Hepatocyte (in vitro differentiated cells): ENCODE data around the gene ZBTB8A.

Experiments used
- EZH2 ChIP-seq: fragments of 200-600 bp; sonication (generic); IDR thresholded peaks from 2 replicates; pipeline ENCODE4 v1.6.1; 2016; ENCODE audit warnings: antibody characterized with exemption, mild to moderate bottlenecking, borderline replicate concordance
- EZH2phosphoT487 ChIP-seq: fragments of 200-600 bp; sonication (generic); IDR thresholded peaks from one replicate; pipeline ENCODE4 v1.6.1; 2018; ENCODE audit warnings: antibody characterized with exemption, mild to moderate bottlenecking, low read depth, moderate library complexity; ENCODE audit not compliant: unreplicated experiment, severe bottlenecking
- TF ChIP-seq, protein P1 (sequence below): fragments of 200-600 bp; sonication (generic); IDR thresholded peaks from 2 replicates; pipeline ENCODE4 v1.5.1; 2016; ENCODE audit warnings: antibody characterized with exemption, mild to moderate bottlenecking; ENCODE audit not compliant: poor library complexity

DNA sequence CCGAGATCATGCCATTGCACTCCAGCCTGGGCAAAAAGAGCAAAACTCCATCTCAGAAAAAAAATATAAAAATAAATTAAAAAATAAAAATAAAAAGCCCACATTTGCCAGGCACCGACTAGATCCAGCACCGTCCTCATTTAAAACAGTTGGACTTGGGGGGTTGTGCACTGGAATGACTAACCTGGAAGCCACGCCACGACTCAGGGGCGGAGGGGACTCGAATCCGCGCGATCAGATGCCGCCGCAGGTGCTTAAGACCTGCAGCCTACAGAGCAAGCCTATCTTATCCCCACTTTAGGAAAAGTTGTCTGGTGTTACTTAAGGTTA, 72.6 kb downstream of the ZBTB8A start:
- TF ChIP-seq, protein P1, sequence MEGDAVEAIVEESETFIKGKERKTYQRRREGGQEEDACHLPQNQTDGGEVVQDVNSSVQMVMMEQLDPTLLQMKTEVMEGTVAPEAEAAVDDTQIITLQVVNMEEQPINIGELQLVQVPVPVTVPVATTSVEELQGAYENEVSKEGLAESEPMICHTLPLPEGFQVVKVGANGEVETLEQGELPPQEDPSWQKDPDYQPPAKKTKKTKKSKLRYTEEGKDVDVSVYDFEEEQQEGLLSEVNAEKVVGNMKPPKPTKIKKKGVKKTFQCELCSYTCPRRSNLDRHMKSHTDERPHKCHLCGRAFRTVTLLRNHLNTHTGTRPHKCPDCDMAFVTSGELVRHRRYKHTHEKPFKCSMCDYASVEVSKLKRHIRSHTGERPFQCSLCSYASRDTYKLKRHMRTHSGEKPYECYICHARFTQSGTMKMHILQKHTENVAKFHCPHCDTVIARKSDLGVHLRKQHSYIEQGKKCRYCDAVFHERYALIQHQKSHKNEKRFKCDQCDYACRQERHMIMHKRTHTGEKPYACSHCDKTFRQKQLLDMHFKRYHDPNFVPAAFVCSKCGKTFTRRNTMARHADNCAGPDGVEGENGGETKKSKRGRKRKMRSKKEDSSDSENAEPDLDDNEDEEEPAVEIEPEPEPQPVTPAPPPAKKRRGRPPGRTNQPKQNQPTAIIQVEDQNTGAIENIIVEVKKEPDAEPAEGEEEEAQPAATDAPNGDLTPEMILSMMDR, result no peak
- no peak for TF ChIP-seq EZH2
- TF ChIP-seq EZH2phosphoT487, result no peak
